ENCODE data around the gene C1orf174. TPM values are rescaled to one million over a fixed set of nuclear protein-coding genes. Genes with fewer than 3 reads are reported as not detected.

Gene C1orf174
- total and polyA plus RNA-seq, 8 donors, result 6.7 to 11.6 (median 9.2) TPM

DNA sequence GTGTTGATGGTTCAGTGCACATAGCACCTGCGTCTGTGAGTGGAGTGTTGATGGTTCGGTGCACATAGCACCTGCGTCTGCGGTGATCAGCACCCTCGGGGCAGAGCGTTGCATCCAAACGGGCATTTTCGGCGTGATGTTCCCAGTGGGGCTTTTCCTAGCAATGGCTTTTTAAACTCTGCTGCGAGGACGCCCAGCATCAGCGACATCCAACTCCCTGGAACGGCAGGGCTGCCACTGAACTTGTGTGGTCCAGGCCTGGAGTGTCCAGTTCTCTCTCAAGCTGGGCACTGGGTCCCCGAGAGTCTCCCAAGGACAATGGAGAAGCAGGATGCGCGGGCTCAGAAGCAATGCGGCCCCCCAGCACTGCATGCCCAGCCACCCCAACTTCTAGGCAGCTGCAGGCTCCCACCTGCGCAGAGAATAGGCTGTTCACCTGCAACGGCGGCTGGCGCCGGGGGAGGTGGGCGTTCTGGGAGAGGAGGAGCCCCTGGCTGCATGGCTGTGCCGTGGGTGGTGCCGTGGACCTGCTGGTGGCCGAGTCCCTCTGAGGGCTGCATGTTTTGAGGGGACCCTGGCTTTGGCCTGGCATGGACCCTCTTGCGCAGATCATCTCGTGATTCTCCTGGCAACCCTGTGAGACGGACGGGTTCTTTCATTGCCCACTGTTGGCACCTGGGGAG, 10.1 kb upstream of the C1orf174 start:
- H3K27me3 ChIP-seq, result no peaks in the 10 kb centered on the region
- no peaks in the 10 kb centered on the region for H3K36me3 ChIP-seq
- no peaks in the 10 kb centered on the region for H3K4me1 ChIP-seq
- TF ChIP-seq, protein P1, sequence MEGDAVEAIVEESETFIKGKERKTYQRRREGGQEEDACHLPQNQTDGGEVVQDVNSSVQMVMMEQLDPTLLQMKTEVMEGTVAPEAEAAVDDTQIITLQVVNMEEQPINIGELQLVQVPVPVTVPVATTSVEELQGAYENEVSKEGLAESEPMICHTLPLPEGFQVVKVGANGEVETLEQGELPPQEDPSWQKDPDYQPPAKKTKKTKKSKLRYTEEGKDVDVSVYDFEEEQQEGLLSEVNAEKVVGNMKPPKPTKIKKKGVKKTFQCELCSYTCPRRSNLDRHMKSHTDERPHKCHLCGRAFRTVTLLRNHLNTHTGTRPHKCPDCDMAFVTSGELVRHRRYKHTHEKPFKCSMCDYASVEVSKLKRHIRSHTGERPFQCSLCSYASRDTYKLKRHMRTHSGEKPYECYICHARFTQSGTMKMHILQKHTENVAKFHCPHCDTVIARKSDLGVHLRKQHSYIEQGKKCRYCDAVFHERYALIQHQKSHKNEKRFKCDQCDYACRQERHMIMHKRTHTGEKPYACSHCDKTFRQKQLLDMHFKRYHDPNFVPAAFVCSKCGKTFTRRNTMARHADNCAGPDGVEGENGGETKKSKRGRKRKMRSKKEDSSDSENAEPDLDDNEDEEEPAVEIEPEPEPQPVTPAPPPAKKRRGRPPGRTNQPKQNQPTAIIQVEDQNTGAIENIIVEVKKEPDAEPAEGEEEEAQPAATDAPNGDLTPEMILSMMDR (IDR thresholded peaks at IDR 0.05), result no peak
- no peak for FAIRE-seq
- WGBS, 2 donors, result 66 to 73% methylated on average over 30 of the region's 30 CpGs
- no peak overlapping the region for H3K27ac ChIP-seq
- no peak for ATAC-seq
- intact Hi-C loops (cut with DNase I), result loop anchor here in 1 of 3 donors (10.0 kb wide), 1 partner anchor 1835 kb away; no protein-coding TSS in a partner anchor
- peak in 1 of 6 donors; percentile 57 for DNase-seq
- H3K9me3 ChIP-seq, result no peaks in the 10 kb centered on the region
- no peak overlapping the region for H3K4me3 ChIP-seq

DNA sequence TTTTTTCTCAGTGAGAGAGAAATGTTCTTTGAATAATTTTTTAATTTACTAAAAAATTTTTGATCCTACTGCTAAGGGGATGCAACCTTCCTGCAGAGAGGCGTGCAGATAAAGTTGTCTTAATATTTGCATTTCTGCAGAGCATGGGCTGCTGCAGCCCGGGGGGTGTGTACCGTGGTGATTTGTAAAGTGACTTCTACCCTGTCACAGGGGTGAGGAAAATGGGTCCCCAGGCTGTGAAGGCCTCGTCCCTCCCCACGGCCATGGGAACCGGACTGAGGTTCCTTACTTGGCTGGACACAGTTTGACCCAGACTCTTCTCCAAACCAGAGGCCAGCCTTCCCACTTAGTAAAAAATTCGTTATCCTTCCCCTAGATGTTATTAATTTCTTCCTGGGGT, 9.5 kb upstream of the C1orf174 start:
- H3K27ac ChIP-seq, result no peak overlapping the region
- H3K4me3 ChIP-seq, result no peak overlapping the region
- 57 to 63% methylated on average over 7 of the region's 7 CpGs for WGBS, 2 donors
- H3K4me1 ChIP-seq, result no peaks in the 10 kb centered on the region
- TF ChIP-seq, protein P1 (IDR thresholded peaks at IDR 0.05), result no peak
- DNase-seq (peak in 1 of 6 donors; percentile 43), FAIRE-seq (no peak), ATAC-seq (no peak)
- no peaks in the 10 kb centered on the region for H3K36me3 ChIP-seq
- no peaks in the 10 kb centered on the region for H3K27me3 ChIP-seq
- intact Hi-C loops (cut with DNase I), result loop anchor here in 1 of 3 donors (10.0 kb wide), 1 partner anchor 1835 kb away; no protein-coding TSS in a partner anchor
- no peaks in the 10 kb centered on the region for H3K9me3 ChIP-seq

DNA sequence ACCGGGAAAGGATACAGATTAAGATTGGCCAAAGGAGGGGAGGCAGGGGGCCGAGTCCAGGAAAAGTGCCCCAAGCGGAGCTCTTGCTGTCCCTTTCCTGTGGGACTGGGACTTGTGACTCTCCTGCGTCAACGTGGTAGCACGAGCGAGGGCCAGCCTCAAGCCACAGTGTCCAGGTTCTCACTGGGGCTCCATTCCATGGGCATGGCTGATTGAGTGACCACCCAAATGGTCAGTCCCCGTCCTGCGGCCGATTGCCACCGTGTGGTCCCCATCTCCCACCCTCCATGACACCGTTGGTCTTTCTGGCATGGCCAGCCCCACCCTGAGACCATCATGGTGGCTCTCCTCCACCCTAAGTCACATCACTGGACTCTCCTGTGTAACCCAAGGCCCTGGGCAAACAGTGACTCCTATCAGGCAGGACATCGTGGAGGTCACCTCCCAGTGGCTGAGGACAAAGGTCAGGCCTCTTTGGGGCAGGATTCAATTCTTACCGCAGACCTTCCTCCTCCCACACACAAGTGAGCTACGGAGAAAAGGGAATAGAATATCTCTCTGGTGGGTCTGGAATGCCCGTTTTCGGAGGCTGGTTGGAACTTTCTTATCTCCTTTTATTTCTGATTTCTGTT, 8.9 kb upstream of the C1orf174 start:
- DNase-seq, result peak in 1 of 6 donors; percentile 35
- intact Hi-C loops (cut with DNase I), result no loop called here

DNA sequence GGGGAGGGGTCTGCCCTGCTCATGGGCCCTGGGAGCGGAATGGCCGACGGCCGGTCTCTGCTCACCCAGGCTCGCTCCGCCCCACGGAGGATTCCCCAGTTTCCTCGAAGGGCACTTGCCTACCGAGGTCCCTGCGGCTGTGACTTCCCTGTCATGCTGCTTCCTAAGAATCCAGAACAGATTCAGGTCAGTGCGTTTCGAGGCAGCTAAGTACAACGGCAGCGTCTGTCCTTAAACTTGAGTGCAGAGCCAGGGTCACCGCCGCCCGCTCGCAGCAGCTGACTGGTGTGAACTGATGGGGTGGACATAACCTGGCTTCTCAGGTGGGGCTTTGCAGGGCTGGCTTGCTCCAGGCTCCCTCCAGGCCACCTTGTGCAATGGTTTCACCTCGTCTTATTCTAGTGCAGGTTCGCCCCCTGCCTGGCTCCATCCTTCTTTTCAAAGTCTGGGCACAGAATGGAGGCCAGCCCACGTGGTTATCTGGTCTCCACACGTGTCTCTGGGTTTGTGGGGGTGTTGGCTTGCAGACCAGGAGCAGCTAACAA, 7.6 kb upstream of the C1orf174 start:
- DNase-seq (no peak), ATAC-seq (no peak), FAIRE-seq (no peak)
- TF ChIP-seq, protein P1 (IDR thresholded peaks at IDR 0.05), result no peak
- Histone ChIP-seq H3K27ac (no peak overlapping the region), H3K27me3 (no peaks in the 10 kb centered on the region), H3K36me3 (no peaks in the 10 kb centered on the region), H3K4me3 (no peak overlapping the region), H3K9me3 (no peaks in the 10 kb centered on the region), H3K4me1 (no peaks in the 10 kb centered on the region)
- WGBS, 2 donors, result 78 to 83% methylated on average over 22 of the region's 22 CpGs
- intact Hi-C loops (cut with DNase I), result no loop called here

More for the DNA sequence above, 8.9 kb upstream of the C1orf174 start:
- no peaks in the 10 kb centered on the region for H3K36me3 ChIP-seq
- WGBS, 2 donors, result 66 to 78% methylated on average over 17 of the region's 17 CpGs
- FAIRE-seq, result no peak
- no peak for ATAC-seq
- no peaks in the 10 kb centered on the region for H3K4me1 ChIP-seq
- TF ChIP-seq, protein P1 (IDR thresholded peaks at IDR 0.05), result no peak
- no peaks in the 10 kb centered on the region for H3K9me3 ChIP-seq
- no peaks in the 10 kb centered on the region for H3K27me3 ChIP-seq
- no peak overlapping the region for H3K4me3 ChIP-seq
- H3K27ac ChIP-seq, result no peak overlapping the region

Measured in pancreas (tissue), 10 donors.